Body of pancreas (tissue), 4 donors: ENCODE measurements around the gene YIF1B.

ENCODE experiments used
- CTCF ChIP-seq, 7 experiments: fragments of 450-650 bp in 4 of 7; fragments of 200-600 bp in 3 of 7; sonication (generic) in 3 of 7; IDR thresholded peaks; one replicate each; pipeline ENCODE4 v1.5.1; 2016 to 2019; ENCODE audit warnings: antibody characterized with exemption in 7 of 7
- POLR2A ChIP-seq, 3 donors: fragments of 450-650 bp; IDR thresholded peaks; one replicate each; pipeline ENCODE4 v1.6.1; 2016; ENCODE audit warnings: antibody characterized with exemption in 3 of 3, mild to moderate bottlenecking in 2 of 3

DNA sequence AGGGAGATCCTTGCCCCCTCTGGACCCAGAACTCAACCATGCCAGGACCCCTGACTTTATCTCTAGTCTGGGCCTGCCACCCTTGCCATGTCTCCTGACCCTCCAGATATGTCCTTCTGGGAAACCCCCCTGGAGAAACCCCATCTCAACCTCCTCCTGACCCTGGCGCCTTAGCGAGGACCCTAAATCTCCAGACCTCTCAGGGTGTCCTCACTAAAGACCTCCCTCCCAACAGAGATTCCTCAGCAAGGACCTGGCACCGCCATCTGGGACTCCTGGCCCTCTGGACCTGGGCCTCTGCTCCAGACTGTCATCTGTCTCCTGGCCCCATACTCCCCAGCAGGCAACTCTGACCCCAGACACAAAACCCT, 5.2 kb upstream of the YIF1B start:
- TF ChIP-seq POLR2A (IDR thresholded peaks at IDR 0.05) (no peak), CTCF (IDR thresholded peaks at IDR 0.05) (no peak)
